BJ (cell line): Measurements from ENCODE around the gene FKBP8. TPM values are rescaled to one million over a fixed set of nuclear protein-coding genes. Genes with fewer than 3 reads are reported as not detected.

Source experiments
- CTCF ChIA-PET: fragments of 350-600 bp; formaldehyde crosslinking; extraction: SDS; loops from one replicate; lab custom pipeline; 2021; ENCODE audit warnings: antibody characterized with exemption, inconsistent platforms; lab: Yijun Ruan, JAX
- POLR2A ChIA-PET: fragments of 300-600 bp; sonication (Branson Sonifier 250); formaldehyde crosslinking; extraction: SDS; loops from one replicate; lab custom pipeline; 2021; ENCODE audit warnings: antibody characterized with exemption; lab: Charles Lee
- DNase-seq: peaks from one replicate; pipeline ENCODE4 v3.0.0-alpha.2; 2011; ENCODE audit warnings: low read depth
- H3K27me3 ChIP-seq: 2 replicates; pipeline ENCODE4 v1.6.0; 2011; ENCODE audit warnings: low read length; ENCODE audit not compliant: control insufficient read depth, insufficient read depth
- H3K36me3 ChIP-seq: 2 replicates; pipeline ENCODE4 v1.5.1; 2011; ENCODE audit warnings: low read length; ENCODE audit not compliant: control insufficient read depth, insufficient read depth
- H3K4me3 ChIP-seq: 2 replicates; pipeline ENCODE4 v1.5.1; 2011; ENCODE audit warnings: low read depth, mild to moderate bottlenecking, control low read depth, low read length
- CTCF ChIP-seq: IDR thresholded peaks from 2 replicates; pipeline ENCODE4 v1.5.1; 2011; ENCODE audit warnings: low read depth, mild to moderate bottlenecking, control low read depth, inconsistent platforms, low read length, moderate library complexity; ENCODE audit not compliant: insufficient read depth
- polyA plus RNA-seq: library from polyadenylated mRNA; depleted of rRNA; stranded (reverse); fragments of >200 nt; gene quantifications from 2 replicates; pipeline ENCODE4 v1.2.3, GENCODE V29; 2011

FKBP8 gene
- polyA plus RNA-seq, 1 experiment = 280 TPM

- CTCF ChIA-PET = interaction anchor here (1.1 to 5.3 kb wide), 6 partner anchors 8 to 280 kb away, joined by 4 to 37 read pairs (median 8); partner anchors contain the start of gene UBA52
- no peak for DNase-seq
- TF ChIP-seq CTCF = no peak
Observed at GRCh38 chr19:18586306-18586705, 42.9 kb upstream of the FKBP8 start.

GRCh38 chr19:18580311-18580710 lies 36.9 kb upstream of the FKBP8 start:
- Histone ChIP-seq H3K4me3 (no peak overlapping the region), H3K27me3 (no peaks in the 10 kb centered on the region; the same call in 1 of the 2 replicates), H3K36me3 (peaks cover 9% of the 10 kb centered on the region)
- POLR2A ChIA-PET = no interaction called here
- CTCF ChIA-PET = interaction anchor here (0.6 to 2.4 kb wide), 5 partner anchors 8 to 93 kb away, joined by 3 to 14 read pairs (median 3); partner anchors contain the start of gene REX1BD
- DNase-seq = no peak
- TF ChIP-seq CTCF = no peak

More at GRCh38 chr19:18586306-18586705, 42.9 kb upstream of the FKBP8 start:
- POLR2A ChIA-PET = interaction anchor here (0.6 kb wide), 1 partner anchor 28 kb away, joined by 10 read pairs; no protein-coding TSS in a partner anchor
- Histone ChIP-seq H3K4me3 (no peak overlapping the region), H3K27me3 (no peaks in the 10 kb centered on the region; the same call in 1 of the 2 replicates), H3K36me3 (peaks cover 4% of the 10 kb centered on the region)

GRCh38 chr19:18577365-18577914 lies 34.1 kb upstream of the FKBP8 start:
- Histone ChIP-seq H3K27me3 (no peaks in the 10 kb centered on the region), H3K4me3 (no peak overlapping the region), H3K36me3 (peaks cover 20% of the 10 kb centered on the region)
- ChIA-PET CTCF (interaction anchor here (2.4 to 2.8 kb wide), 2 partner anchors 8 to 11 kb away, joined by 7 to 10 read pairs; partner anchors contain the start of gene REX1BD), POLR2A (no interaction called here)
- no peak for TF ChIP-seq CTCF
- DNase-seq = no peak

GRCh38 chr19:18576383-18576782 lies 33.0 kb upstream of the FKBP8 start:
- H3K27me3 ChIP-seq = no peaks in the 10 kb centered on the region
- DNase-seq = no peak
- POLR2A ChIA-PET = no interaction called here
- peaks cover 20% of the 10 kb centered on the region for H3K36me3 ChIP-seq
- TF ChIP-seq CTCF = no peak
- no peak overlapping the region for H3K4me3 ChIP-seq
- CTCF ChIA-PET = interaction anchor here (0.5 to 2.8 kb wide), 3 partner anchors 9 to 279 kb away, joined by 3 to 10 read pairs (median 7); partner anchors contain the start of gene REX1BD

- DNase-seq = no peak
- Histone ChIP-seq H3K4me3 (no peak overlapping the region), H3K27me3 (no peaks in the 10 kb centered on the region), H3K36me3 (peaks cover 20% of the 10 kb centered on the region)
- POLR2A ChIA-PET = no interaction called here
- CTCF ChIA-PET = no interaction called here
- TF ChIP-seq CTCF = no peak
Observed at GRCh38 chr19:18574691-18575291, 31.4 kb upstream of the FKBP8 start.
